K562 (cell line): ENCODE measurements around the gene MYO1D. TPM values are rescaled to one million over a fixed set of nuclear protein-coding genes. Genes with fewer than 3 reads are reported as not detected.

Experiments used
- DPF2 ChIP-seq: fragments of 450-650 bp; IDR thresholded peaks from 2 replicates; pipeline ENCODE4 v1.6.1; 2016
- FOSL1 ChIP-seq: fragments of 200-800 bp; sonication (Bioruptor generic); conservative IDR thresholded peaks from 2 replicates; pipeline ENCODE4 v1.6.1; 2016; ENCODE audit warnings: missing genetic modification characterization, missing compliant biosample characterization
- HNRNPL ChIP-seq: fragments of 200-400 bp; formaldehyde crosslinking; IDR thresholded peaks from 2 replicates; pipeline ENCODE4 v1.6.1; 2017; ENCODE audit warnings: low read depth, mild to moderate bottlenecking, low read length
- MAZ ChIP-seq, 2 experiments: fragments of 450-650 bp in 1 of 2; sonication (generic) in 1 of 2; formaldehyde crosslinking; IDR thresholded peaks in 1 of 2; conservative IDR thresholded peaks in 1 of 2; 2 replicates each; pipeline versions ENCODE4 v1.4.0 to v1.5.0; 2020; ENCODE audit warnings: mild to moderate bottlenecking in 1 of 2, missing genetic modification reagents in 1 of 2
- NFE2 ChIP-seq: IDR thresholded peaks from 2 replicates; pipeline ENCODE4 v1.6.1; 2014; ENCODE audit warnings: antibody characterized with exemption, low read depth
- RBM14 ChIP-seq: fragments of 200-400 bp; formaldehyde crosslinking; IDR thresholded peaks from 2 replicates; pipeline ENCODE4 v1.6.1; 2018; ENCODE audit warnings: low read depth, mild to moderate bottlenecking, low read length, moderate library complexity, borderline replicate concordance; ENCODE audit not compliant: insufficient read depth
- SMARCC2 ChIP-seq: fragments of 450-650 bp; IDR thresholded peaks from 2 replicates; pipeline ENCODE4 v1.6.1; 2017; ENCODE audit warnings: antibody characterized with exemption, moderate library complexity, mild to moderate bottlenecking, low read depth
- TBL1XR1 ChIP-seq, 2 experiments: IDR thresholded peaks; 2 replicates each; pipeline ENCODE4 v1.6.1; 2012; ENCODE audit warnings: improper control_type of control experiment in 2 of 2, low read length in 2 of 2, mild to moderate bottlenecking in 1 of 2
- TCFL5 ChIP-seq: fragments of 250-450 bp; sonication (Bioruptor Pico); conservative IDR thresholded peaks from 2 replicates; pipeline ENCODE4 v1.6.1; 2021; ENCODE audit warnings: mild to moderate bottlenecking, moderate library complexity, matching md5 sums
- ZBED1 ChIP-seq: IDR thresholded peaks from 2 replicates; pipeline ENCODE4 v1.6.1; 2014
- ZBTB9 ChIP-seq: fragments of 450-650 bp; formaldehyde crosslinking; IDR thresholded peaks from 2 replicates; pipeline ENCODE4 v1.4.0; 2020; ENCODE audit warnings: mild to moderate bottlenecking, moderate library complexity
- polyA plus RNA-seq, 8 experiments: library from polyadenylated mRNA; depleted of rRNA in 4 of 8; stranded (reverse) in 5 of 8; unstranded in 3 of 8; fragments of >200 nt; fragmentation: Nextera tagmentation in 2 of 8; fragmentation: Illumina TruSeq in 1 of 8; extraction: Ambion mirVana in 2 of 8; extraction: Trizol in 1 of 8; gene quantifications; 2 replicates each; pipeline versions ENCODE4 v1.2.1 to v1.2.3, GENCODE V29; 2011 to 2014; ENCODE audit warnings: inconsistent platforms in 1 of 8, missing spikeins in 1 of 8
- total RNA-seq, 7 experiments: library from RNA; depleted of rRNA in 6 of 7; stranded (reverse); fragments of >200 nt in 6 of 7; fragmentation: Illumina TruSeq in 2 of 7; extraction: Trizol in 2 of 7; gene quantifications; 2 replicates each; pipeline versions ENCODE4 v1.2.1 to v1.2.3, GENCODE V29; 2011 to 2021; ENCODE audit warnings: low replicate concordance in 1 of 7
- TF ChIP-seq, protein P1 (sequence below): fragments of 450-650 bp; IDR thresholded peaks from 2 replicates; pipeline ENCODE4 v1.6.1; 2018; ENCODE audit not compliant: partially characterized antibody
- TF ChIP-seq, protein P2 (sequence below), 2 experiments: fragments of 150-350 bp in 1 of 2; IDR thresholded peaks; 2 replicates each; pipeline ENCODE4 v1.6.1; 2012 to 2016; ENCODE audit warnings: low read depth in 2 of 2, low read length in 2 of 2, mild to moderate bottlenecking in 1 of 2, moderate library complexity in 1 of 2
- TF ChIP-seq, protein P3 (sequence below): IDR thresholded peaks from 2 replicates; pipeline ENCODE4 v1.6.1; 2014; ENCODE audit warnings: antibody characterized with exemption

MYO1D gene
- total and polyA plus RNA-seq, 9 of the 15 experiments (the other 6 are each of a cell fraction or from before 2014, with no cell fraction given), result 2.1 to 71.2 (median 45.4) TPM

DNA sequence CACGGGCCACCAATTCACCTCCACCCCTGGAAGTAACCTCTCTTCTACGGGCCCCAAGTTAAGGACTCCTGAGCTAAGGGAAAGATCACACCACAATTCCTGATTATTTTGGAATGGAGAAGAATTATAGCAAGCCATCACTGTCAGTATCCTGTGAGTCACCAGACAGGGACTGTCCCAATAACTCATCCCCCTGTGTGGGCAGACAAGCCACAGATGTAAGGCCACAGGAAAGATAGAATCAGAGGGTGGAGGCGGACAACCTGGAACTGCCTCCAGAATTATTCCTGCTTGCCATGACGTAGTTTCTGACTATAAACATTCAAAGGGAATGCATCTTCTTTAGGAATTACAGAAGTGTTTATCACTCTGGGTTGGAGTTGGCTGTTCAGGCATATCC, 5.8 kb upstream of the MYO1D start (continued):
- TF ChIP-seq ZBED1 (no peak), ZBTB9 (CRISPR knock-in tag) (peak; percentile 98), HNRNPL (no peak), FOSL1 (tag) (peak; percentile 94), TCFL5 (CRISPR knock-in tag) (no peak), SMARCC2 (peak; percentile 78; the same call in 1 of the 2 replicates), DPF2 (peak; percentile 78), RBM14 (no peak), NFE2 (peak; percentile 7; the same call in 1 of the 2 replicates), MAZ (CRISPR knock-in tag; conservative IDR thresholded peaks at IDR 0.05 in 1 of 2, IDR thresholded peaks at IDR 0.05 in 1 of 2) (no peak; a peak in 1 of 4 replicates), TBL1XR1 (IDR thresholded peaks at IDR 0.05; ENCODE audit: low read length in 2 of 2) (peak in 1 of 2 experiments; percentile 51; a peak in 1 of 4 replicates)
- TF ChIP-seq, protein P1, sequence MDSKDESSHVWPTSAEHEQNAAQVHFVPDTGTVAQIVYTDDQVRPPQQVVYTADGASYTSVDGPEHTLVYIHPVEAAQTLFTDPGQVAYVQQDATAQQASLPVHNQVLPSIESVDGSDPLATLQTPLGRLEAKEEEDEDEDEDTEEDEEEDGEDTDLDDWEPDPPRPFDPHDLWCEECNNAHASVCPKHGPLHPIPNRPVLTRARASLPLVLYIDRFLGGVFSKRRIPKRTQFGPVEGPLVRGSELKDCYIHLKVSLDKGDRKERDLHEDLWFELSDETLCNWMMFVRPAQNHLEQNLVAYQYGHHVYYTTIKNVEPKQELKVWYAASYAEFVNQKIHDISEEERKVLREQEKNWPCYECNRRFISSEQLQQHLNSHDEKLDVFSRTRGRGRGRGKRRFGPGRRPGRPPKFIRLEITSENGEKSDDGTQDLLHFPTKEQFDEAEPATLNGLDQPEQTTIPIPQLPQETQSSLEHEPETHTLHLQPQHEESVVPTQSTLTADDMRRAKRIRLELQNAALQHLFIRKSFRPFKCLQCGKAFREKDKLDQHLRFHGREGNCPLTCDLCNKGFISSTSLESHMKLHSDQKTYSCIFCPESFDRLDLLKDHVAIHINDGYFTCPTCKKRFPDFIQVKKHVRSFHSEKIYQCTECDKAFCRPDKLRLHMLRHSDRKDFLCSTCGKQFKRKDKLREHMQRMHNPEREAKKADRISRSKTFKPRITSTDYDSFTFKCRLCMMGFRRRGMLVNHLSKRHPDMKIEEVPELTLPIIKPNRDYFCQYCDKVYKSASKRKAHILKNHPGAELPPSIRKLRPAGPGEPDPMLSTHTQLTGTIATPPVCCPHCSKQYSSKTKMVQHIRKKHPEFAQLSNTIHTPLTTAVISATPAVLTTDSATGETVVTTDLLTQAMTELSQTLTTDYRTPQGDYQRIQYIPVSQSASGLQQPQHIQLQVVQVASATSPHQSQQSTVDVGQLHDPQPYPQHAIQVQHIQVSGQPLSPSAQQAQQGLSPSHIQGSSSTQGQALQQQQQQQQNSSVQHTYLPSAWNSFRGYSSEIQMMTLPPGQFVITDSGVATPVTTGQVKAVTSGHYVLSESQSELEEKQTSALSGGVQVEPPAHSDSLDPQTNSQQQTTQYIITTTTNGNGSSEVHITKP, result peak; percentile 32
- TF ChIP-seq, protein P2, sequence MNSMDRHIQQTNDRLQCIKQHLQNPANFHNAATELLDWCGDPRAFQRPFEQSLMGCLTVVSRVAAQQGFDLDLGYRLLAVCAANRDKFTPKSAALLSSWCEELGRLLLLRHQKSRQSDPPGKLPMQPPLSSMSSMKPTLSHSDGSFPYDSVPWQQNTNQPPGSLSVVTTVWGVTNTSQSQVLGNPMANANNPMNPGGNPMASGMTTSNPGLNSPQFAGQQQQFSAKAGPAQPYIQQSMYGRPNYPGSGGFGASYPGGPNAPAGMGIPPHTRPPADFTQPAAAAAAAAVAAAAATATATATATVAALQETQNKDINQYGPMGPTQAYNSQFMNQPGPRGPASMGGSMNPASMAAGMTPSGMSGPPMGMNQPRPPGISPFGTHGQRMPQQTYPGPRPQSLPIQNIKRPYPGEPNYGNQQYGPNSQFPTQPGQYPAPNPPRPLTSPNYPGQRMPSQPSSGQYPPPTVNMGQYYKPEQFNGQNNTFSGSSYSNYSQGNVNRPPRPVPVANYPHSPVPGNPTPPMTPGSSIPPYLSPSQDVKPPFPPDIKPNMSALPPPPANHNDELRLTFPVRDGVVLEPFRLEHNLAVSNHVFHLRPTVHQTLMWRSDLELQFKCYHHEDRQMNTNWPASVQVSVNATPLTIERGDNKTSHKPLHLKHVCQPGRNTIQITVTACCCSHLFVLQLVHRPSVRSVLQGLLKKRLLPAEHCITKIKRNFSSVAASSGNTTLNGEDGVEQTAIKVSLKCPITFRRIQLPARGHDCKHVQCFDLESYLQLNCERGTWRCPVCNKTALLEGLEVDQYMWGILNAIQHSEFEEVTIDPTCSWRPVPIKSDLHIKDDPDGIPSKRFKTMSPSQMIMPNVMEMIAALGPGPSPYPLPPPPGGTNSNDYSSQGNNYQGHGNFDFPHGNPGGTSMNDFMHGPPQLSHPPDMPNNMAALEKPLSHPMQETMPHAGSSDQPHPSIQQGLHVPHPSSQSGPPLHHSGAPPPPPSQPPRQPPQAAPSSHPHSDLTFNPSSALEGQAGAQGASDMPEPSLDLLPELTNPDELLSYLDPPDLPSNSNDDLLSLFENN (IDR thresholded peaks at IDR 0.05; ENCODE audit: low read depth in 2 of 2, low read length in 2 of 2), result peak in 1 of 2 experiments; percentile 40; a peak in 1 of 4 replicates
- TF ChIP-seq, protein P3, sequence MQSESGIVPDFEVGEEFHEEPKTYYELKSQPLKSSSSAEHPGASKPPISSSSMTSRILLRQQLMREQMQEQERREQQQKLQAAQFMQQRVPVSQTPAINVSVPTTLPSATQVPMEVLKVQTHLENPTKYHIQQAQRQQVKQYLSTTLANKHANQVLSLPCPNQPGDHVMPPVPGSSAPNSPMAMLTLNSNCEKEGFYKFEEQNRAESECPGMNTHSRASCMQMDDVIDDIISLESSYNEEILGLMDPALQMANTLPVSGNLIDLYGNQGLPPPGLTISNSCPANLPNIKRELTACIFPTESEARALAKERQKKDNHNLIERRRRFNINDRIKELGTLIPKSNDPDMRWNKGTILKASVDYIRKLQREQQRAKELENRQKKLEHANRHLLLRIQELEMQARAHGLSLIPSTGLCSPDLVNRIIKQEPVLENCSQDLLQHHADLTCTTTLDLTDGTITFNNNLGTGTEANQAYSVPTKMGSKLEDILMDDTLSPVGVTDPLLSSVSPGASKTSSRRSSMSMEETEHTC, result peak; percentile 34; the same call in 1 of the 2 replicates
- TF ChIP-seq, all 486 proteins: peak for 45
